Natural killer cell (primary cell): ENCODE results near the gene CXCL12. TPM values are rescaled to one million over a fixed set of nuclear protein-coding genes. Genes with fewer than 3 reads are reported as not detected.

Experiments used
- ATAC-seq, 3 donors: fragments of 150-1000 bp in 2 of 3; fragments of 200-7000 bp in 1 of 3; cut with Tn5 transposase; 1 replicate in 1 of 3; 2 replicates in 2 of 3; pipeline ENCODE4 v1.10.0; 2021; ENCODE audit warnings: mild to moderate bottlenecking in 2 of 3, moderate library complexity in 2 of 3
- DNase-seq, 2 donors: peaks; one replicate each; pipeline versions ENCODE4 v3.0.0 to v3.0.0-alpha.2; 2013 to 2021; ENCODE audit warnings: mixed read lengths in 1 of 2
- H3K27ac ChIP-seq: one replicate; pipeline ENCODE4 v1.5.1; 2013; ENCODE audit warnings: mild to moderate bottlenecking, low read length
- H3K27me3 ChIP-seq: one replicate; pipeline ENCODE4 v1.6.1; 2013; ENCODE audit warnings: low read length; ENCODE audit not compliant: control insufficient read depth, insufficient read depth
- H3K36me3 ChIP-seq: one replicate; pipeline ENCODE4 v1.6.1; 2013; ENCODE audit warnings: low read length; ENCODE audit not compliant: control insufficient read depth, insufficient read depth
- H3K4me1 ChIP-seq: one replicate; pipeline ENCODE4 v1.6.1; 2013; ENCODE audit warnings: low read length; ENCODE audit not compliant: control insufficient read depth, insufficient read depth
- H3K4me3 ChIP-seq: one replicate; pipeline ENCODE4 v1.5.1; 2013; ENCODE audit warnings: low read length
- H3K9me3 ChIP-seq: one replicate; pipeline ENCODE4 v1.6.1; 2013; ENCODE audit warnings: low read length; ENCODE audit not compliant: control insufficient read depth, insufficient read depth
- H3K27ac Mint-ChIP-seq, 2 donors: one replicate each; pipeline ENCODE4 v1.8.0; 2022; ENCODE audit warnings: mild to moderate bottlenecking in 2 of 2, mixed read lengths in 2 of 2, moderate library complexity in 1 of 2
- H3K27me3 Mint-ChIP-seq, 2 donors: one replicate each; pipeline ENCODE4 v1.8.0; 2022; ENCODE audit warnings: low read depth in 2 of 2, mixed read lengths in 2 of 2
- H3K36me3 Mint-ChIP-seq: one replicate; pipeline ENCODE4 v1.8.0; 2022; ENCODE audit warnings: mixed read lengths
- H3K4me1 Mint-ChIP-seq, 2 donors: one replicate each; pipeline ENCODE4 v1.8.0; 2022; ENCODE audit warnings: mixed read lengths in 2 of 2
- H3K4me3 Mint-ChIP-seq: one replicate; pipeline ENCODE4 v1.8.0; 2022; ENCODE audit warnings: mild to moderate bottlenecking, moderate library complexity, mixed read lengths
- H3K9me3 Mint-ChIP-seq, 2 donors: one replicate each; pipeline ENCODE4 v1.8.0; 2022; ENCODE audit warnings: mixed read lengths in 2 of 2
- WGBS: methylation state at CpG from one replicate; pipeline ENCODE4 v1.1.7; 2013; ENCODE audit warnings: missing lambda C conversion rate; ENCODE audit not compliant: insufficient coverage; 5-methylcytosine and 5-hydroxymethylcytosine counted together
- intact Hi-C: fragments of 100-400 bp; cut with micrococcal nuclease; formaldehyde crosslinking; loops from one replicate; pipeline ENCODE4 v1.14.2; 2022
- total RNA-seq, 4 donors: library from RNA; stranded (reverse); fragments of 120-200 nt in 1 of 4; gene quantifications; one replicate each; pipeline versions ENCODE4 v1.2.3 to v1.2.4, GENCODE V29; 2013 to 2022
- TF ChIP-seq, protein P1 (sequence below): fragments of 200-600 bp; IDR thresholded peaks from one replicate; pipeline ENCODE4 v1.8.0; 2022; ENCODE audit warnings: antibody characterized with exemption

The CXCL12 gene
- total RNA-seq, 3 donors from 2014 or later (not counting 1 experiment from before 2014, with no cell fraction given): not detected

DNA sequence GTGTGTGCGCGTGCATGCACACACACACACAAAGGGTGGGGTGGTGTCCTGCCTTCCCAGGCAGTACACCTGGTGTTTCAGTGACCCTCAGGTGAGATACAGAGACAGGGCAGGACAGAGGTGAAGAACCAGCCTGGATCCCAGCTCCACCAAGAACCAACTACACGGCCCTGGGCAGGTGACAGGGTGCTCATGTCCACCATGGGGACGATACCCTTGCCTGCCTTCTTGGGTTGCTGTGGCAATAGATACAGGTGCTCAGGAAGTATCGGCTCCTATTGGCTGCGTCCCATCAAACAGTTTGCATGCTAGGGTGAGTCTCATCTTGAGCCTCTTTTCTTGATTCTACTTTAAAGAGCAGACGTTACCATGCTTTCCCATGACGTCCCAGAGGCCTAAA is 33.7 kb upstream of the CXCL12 start:
- Histone ChIP-seq H3K27me3 (no peaks in the 10 kb centered on the region), H3K27ac (no peak overlapping the region), H3K36me3 (no peaks in the 10 kb centered on the region), H3K4me1 (no peaks in the 10 kb centered on the region), H3K4me3 (no peak overlapping the region), H3K9me3 (no peaks in the 10 kb centered on the region)
- Mint-ChIP-seq H3K9me3 (no peaks in the 10 kb centered on the region), H3K36me3 (no peaks in the 10 kb centered on the region), H3K27ac (no peak overlapping the region), H3K27me3 (peaks cover 7 to 13% of the 10 kb centered on the region in 2 donors), H3K4me1 (peaks cover 0 to 9% of the 10 kb centered on the region in 2 donors), H3K4me3 (no peak overlapping the region)
- DNase-seq: no peak
- TF ChIP-seq, protein P1, sequence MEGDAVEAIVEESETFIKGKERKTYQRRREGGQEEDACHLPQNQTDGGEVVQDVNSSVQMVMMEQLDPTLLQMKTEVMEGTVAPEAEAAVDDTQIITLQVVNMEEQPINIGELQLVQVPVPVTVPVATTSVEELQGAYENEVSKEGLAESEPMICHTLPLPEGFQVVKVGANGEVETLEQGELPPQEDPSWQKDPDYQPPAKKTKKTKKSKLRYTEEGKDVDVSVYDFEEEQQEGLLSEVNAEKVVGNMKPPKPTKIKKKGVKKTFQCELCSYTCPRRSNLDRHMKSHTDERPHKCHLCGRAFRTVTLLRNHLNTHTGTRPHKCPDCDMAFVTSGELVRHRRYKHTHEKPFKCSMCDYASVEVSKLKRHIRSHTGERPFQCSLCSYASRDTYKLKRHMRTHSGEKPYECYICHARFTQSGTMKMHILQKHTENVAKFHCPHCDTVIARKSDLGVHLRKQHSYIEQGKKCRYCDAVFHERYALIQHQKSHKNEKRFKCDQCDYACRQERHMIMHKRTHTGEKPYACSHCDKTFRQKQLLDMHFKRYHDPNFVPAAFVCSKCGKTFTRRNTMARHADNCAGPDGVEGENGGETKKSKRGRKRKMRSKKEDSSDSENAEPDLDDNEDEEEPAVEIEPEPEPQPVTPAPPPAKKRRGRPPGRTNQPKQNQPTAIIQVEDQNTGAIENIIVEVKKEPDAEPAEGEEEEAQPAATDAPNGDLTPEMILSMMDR: no peak
- no peak for ATAC-seq
- intact Hi-C loops: no loop called here
- WGBS: 87% methylated on average over 8 of the region's 8 CpGs

DNA sequence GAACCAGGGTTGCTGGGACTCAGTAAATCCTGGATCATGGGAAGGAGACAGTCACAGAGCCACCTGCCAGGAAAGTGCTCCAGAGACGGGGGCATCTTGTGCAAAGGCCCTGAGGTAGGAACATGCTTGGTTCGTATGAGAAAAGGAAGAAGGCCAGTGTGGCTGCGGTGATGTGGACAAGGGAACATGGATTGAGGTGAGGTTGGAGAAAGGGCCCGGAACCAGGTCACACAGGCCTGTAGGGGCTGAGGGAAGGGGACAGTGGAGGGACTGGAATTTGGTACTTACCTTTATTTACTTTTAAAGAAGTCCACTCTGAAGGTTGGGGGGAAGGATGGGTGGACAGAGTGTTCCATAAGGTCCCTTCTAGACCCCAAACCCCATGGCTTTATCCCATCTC is 32.9 kb upstream of the CXCL12 start:
- 93% methylated on average over 4 of the region's 4 CpGs for WGBS

DNA sequence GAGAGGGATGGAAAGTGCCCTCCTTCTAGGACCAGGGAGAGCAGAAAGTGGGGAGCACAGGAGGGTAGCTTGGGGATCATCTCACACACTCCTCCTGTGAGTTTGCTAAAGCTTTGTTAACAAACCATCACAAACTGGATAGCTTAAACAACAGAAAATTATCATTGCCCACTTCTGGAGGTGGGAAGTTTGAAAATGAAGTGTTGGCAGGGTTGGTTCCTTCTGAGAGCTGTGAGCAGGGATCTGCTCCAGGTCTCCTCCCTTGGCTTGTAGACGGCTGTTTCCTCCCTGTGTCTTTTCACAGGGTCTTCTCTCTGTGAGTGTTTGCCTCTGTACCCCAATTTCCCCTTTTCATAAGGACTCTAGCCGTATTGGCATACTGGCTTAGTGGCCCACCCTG is 32.0 kb upstream of the CXCL12 start:
- no peak overlapping the region for H3K4me3 Mint-ChIP-seq
- 56% methylated on average over 2 of the region's 2 CpGs for WGBS
- Histone ChIP-seq H3K4me3 (no peak overlapping the region), H3K9me3 (no peaks in the 10 kb centered on the region), H3K27me3 (no peaks in the 10 kb centered on the region), H3K36me3 (no peaks in the 10 kb centered on the region), H3K27ac (no peak overlapping the region), H3K4me1 (no peaks in the 10 kb centered on the region)
- TF ChIP-seq, protein P1: no peak
- peaks cover 9 to 16% of the 10 kb centered on the region in 2 donors for H3K27me3 Mint-ChIP-seq
- no peaks in the 10 kb centered on the region for H3K9me3 Mint-ChIP-seq
- intact Hi-C loops: no loop called here
- no peak for DNase-seq
- no peak overlapping the region for H3K27ac Mint-ChIP-seq
- ATAC-seq: no peak
- peaks cover 0 to 9% of the 10 kb centered on the region in 2 donors for H3K4me1 Mint-ChIP-seq
- H3K36me3 Mint-ChIP-seq: no peaks in the 10 kb centered on the region

More for the DNA sequence above, 32.9 kb upstream of the CXCL12 start:
- no peaks in the 10 kb centered on the region for H3K27me3 ChIP-seq
- Mint-ChIP-seq H3K27me3 (peaks cover 9 to 13% of the 10 kb centered on the region in 2 donors), H3K27ac (no peak overlapping the region), H3K4me3 (no peak overlapping the region), H3K4me1 (peaks cover 0 to 9% of the 10 kb centered on the region in 2 donors), H3K36me3 (no peaks in the 10 kb centered on the region), H3K9me3 (no peaks in the 10 kb centered on the region)
- TF ChIP-seq, protein P1: no peak
- no peak overlapping the region for H3K27ac ChIP-seq
- no peaks in the 10 kb centered on the region for H3K4me1 ChIP-seq
- intact Hi-C loops: no loop called here
- ATAC-seq (no peak), DNase-seq (no peak)
- no peak overlapping the region for H3K4me3 ChIP-seq
- no peaks in the 10 kb centered on the region for H3K36me3 ChIP-seq
- no peaks in the 10 kb centered on the region for H3K9me3 ChIP-seq
